Frontal cortex (tissue), 4 donors: ENCODE data around the gene L3MBTL3. TPM values are rescaled to one million over a fixed set of nuclear protein-coding genes. Genes with fewer than 3 reads are reported as not detected.
"Not testable (repeated sequence)": the region's sequence is repeated elsewhere in the genome, so short reads cannot be mapped to it uniquely, and the experiment has no call there.

Experiments
- DNase-seq, 2 donors: peaks; one replicate each; pipeline ENCODE4 v3.0.0; 2012; ENCODE audit warnings: low spot score in 2 of 2
- FAIRE-seq: peaks from 2 replicates; lab custom pipeline; 2012; peaks lifted over from hg19 to GRCh38; lab: Jason Lieb, UNC
- total RNA-seq: library from RNA; depleted of rRNA; stranded (reverse); fragments of >200 nt; gene quantifications from one replicate; pipeline ENCODE4 v1.2.3, GENCODE V29; 2014
- donor health status: control.
- donor health status: control.
- donor health status: control.

Gene L3MBTL3
- total RNA-seq, 1 donor from 2014 or later = 46.1 TPM

DNA sequence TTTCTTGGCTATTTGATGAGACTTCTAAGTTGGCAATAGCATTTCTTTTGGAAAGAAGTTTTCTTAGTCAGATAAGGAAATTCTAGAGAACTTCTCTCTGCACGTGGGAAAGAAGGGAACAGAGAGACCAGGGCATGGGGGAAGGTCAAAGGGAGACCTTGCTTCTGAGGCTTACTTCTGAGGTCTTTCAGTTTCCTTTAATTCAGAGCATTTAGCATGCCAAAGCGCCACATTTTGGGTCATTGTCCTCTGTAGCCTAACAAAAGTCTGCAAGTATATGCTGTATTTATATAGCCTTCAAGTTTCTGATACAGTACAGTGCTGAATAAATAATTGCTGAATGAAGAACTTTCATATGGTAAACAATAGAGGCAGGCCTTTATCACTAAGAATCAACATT lies 108.8 kb downstream of the L3MBTL3 start:
- no peak for FAIRE-seq
- DNase-seq = no peak

DNA sequence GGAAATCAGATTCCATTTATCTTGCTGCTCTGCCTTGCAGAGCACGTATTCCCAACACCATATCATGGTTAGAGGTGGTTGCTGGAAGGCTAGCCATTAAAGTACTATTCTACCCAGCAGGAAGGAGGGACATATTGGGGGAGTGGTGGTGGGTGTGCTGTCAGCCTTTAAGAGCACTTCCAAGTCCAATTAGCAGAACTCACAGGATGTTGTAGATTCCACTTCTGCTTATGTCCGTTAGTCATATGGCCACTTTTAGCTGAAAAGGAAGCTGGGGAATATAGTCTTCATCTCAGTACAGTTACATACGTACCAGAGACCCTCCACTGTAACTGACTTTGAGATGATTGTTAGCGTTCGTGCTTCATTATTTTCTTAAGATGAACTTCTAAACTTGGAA lies 109.9 kb downstream of the L3MBTL3 start:
- no peak for FAIRE-seq
- DNase-seq = no peak

GRCh38 chr6:130129762-130130246 lies 111.4 kb downstream of the L3MBTL3 start:
- DNase-seq = no peak
- no peak for FAIRE-seq

DNA sequence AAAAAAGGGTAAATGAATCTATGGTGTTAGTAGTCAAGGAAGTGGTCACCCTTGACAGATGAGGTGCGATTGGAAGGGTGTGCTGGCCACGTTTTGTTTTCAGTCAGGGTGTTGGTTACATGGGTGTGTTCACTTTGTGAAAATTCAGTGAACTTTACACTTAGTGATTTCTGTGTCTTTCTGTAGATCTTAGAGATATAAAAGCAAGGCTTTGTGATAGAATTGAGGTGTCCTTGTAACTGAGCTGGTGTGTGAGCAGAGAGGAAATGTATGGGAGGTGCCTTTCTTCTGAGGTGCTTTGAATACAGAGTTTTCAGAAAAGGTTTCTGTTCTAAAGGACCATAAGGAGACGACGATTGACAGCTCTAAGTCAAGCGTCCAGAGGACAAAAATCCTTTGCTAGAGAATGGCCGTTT lies 113.9 kb downstream of the L3MBTL3 start:
- DNase-seq (no peak), FAIRE-seq (no peak)

- no peak for DNase-seq
- no peak for FAIRE-seq
These were observed 116.2 kb downstream of the L3MBTL3 start for GRCh38 chr6:130134582-130134981.

GRCh38 chr6:130136798-130137197 lies 118.4 kb downstream of the L3MBTL3 start:
- FAIRE-seq = no peak
- DNase-seq = no peak

DNA sequence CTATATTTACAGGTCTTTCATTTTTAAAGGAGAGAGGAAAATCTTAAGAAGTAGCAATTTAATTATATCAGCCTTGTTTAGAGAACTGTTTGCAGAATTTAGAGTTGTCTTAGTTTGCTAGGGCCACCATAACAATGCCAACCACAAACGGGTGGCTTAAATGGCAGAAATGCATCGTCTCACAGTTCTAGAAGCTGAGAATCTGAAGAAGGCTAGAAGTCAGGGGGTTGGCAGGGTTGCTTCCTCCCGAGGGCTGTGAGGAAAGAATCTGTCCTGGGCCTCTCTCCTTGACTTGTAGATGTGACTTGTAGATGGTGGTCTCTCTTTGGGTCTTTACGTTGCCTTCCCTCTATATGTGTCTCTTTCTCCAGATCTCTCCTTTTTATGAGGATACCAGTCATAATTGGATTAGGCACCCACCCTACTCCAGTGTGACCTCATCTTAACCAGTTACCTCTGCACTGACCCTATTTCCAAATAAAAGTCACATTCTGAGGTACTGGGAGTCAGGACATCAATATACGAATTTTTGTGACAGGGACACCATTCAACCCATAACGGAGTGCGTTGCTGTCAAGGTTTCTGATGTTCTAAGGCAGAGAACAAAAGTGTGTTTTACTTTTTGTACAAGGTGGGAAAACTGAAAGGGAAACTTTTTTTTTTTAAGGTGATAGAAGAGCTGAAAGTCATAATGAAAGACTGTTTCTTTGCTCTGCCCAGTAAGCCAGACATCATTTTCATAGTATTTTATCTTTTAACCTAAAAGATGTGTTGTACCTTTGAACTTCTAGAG lies 119.9 kb downstream of the L3MBTL3 start:
- FAIRE-seq (no peak), DNase-seq (no peak)

DNA sequence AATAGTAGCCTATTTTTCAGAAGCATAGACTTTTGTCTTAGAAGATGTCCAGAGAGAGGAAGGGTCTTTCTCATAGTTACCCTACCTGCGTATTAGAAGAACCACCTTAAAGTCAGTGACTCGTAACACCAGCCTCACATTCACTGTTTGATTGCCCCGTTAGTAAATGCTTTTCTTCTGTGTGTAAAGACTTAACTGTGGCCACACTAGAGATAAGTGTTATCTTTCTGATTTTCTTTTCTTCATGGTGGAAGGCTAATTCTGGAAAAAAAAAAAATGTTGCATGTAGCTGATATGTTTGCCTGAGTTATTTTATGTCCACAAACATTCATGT lies 120.5 kb downstream of the L3MBTL3 start:
- no peak for FAIRE-seq
- DNase-seq = no peak

DNA sequence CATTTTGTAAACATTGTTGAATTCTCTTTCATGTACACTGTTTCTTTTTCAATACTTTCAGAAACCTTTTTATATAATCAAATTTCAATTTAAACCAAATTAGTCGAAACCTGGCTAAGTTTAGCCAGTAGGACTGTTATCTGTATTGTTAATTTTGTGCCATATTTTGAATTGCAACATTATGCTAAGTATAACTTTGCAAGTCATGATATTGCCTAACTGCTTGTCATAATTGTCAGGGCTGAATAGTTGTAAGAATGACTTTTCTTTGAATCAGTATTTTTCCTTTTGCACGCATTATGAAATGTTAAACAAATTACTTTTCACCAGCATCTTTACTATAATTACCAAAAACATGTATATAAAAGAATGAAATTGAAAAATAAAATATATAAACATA lies 121.7 kb downstream of the L3MBTL3 start:
- DNase-seq = no peak
- FAIRE-seq = no peak

GRCh38 chr6:130143709-130144108 lies 125.3 kb downstream of the L3MBTL3 start:
- FAIRE-seq = no peak
- DNase-seq = no peak

DNA sequence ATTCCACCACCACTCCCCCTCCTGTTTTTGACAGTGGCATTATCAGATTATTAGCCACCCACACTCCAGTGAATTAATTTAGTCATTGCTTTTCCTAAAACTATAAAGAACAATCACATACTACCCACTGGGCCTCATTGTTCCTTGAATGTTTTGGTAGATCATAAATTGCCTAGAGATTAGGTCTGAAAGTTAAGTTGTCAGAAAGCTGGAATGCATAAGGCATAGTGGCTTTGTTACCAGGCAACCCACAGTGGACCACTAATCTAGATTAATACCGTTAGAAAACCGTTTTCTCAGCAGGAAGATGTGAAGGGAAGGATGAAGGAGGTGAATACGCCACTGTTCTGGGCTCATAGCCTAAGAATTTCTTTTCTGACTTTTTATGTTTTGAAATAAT lies 128.7 kb downstream of the L3MBTL3 start:
- DNase-seq (no peak), FAIRE-seq (no peak)

DNA sequence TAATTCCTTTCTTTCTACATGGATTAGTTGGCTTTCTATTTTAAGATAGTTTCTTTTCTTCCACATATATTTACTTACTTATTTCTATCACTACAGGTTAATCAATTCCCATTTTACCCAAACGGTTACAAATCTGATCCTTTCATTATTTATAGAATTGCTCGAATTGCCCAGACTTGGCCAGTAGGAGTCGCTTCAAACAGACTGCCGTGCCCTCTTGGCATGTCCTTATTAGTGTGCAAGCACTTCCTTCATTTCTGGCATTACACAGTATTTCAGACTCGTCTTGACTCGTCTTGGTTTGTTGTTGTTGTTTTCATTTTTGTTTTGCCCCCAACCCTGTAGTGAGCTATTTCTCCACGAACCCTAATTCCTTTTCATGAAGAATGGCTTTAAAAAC lies 129.8 kb downstream of the L3MBTL3 start:
- FAIRE-seq (no peak), DNase-seq (no peak)

DNA sequence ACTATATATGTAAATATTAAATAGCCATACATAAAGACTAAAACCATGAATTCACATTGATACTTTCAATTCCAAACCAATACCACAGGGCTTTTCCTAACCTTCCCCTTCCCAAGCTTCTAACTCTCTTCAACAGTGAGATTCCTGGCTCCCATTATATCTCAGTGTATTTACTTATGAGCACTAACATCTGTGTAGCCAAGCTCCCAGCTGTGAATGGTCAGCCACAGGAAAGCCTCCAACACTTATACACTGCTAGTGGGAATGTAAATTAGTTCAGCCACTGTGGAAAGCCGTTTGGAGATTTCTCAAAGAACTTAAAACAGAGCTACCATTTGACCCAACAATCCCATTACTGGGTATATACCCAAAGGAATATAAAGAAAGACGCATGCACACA lies 130.6 kb downstream of the L3MBTL3 start:
- FAIRE-seq, DNase-seq: not testable (repeated sequence)

DNA sequence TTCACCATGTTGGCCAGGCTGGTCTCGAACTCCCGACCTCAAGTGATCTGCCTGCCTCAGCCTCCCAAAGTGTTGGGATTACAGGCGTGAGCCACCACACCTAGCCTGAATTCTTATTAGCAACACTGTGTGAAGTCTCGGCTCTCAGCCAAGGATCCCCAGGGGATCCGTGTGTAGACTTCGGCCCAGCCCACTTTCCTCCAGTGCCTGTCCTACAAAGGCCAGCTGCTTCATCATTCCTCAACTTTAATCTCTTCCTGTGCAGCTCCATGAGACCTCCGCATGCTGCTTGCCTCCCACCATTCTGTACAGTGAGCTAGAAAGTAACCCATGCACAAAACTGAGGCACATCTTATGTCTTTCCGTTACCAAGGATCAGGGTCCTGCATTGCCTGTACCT lies 132.5 kb downstream of the L3MBTL3 start:
- DNase-seq (no peak), FAIRE-seq (no peak)

GRCh38 chr6:130152908-130153510 lies 134.6 kb downstream of the L3MBTL3 start:
- DNase-seq (no peak), FAIRE-seq (no peak)

DNA sequence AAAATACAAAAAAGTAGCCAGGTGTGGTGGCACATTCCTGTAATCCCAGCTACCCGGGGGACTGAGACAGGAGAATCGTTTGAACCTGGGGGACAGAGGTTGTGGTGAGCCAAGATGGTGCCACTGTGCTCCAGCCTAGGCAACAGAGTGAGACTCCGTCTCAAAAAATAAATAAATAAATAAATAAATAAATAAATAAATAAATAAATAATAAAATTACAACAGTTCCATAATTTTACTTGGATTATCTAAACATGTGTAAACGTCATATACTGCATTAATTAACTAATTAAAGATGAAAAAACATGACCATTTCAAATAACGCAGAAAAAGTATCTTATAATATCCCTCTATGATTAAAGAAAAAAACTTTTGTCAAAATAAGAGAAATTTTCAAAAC lies 138.5 kb downstream of the L3MBTL3 start:
- no peak for DNase-seq

GRCh38 chr6:130158056-130158455 lies 139.7 kb downstream of the L3MBTL3 start:
- DNase-seq (no peak), FAIRE-seq (peak; percentile 3)

More for the DNA sequence above, 138.5 kb downstream of the L3MBTL3 start:
- FAIRE-seq = no peak

DNA sequence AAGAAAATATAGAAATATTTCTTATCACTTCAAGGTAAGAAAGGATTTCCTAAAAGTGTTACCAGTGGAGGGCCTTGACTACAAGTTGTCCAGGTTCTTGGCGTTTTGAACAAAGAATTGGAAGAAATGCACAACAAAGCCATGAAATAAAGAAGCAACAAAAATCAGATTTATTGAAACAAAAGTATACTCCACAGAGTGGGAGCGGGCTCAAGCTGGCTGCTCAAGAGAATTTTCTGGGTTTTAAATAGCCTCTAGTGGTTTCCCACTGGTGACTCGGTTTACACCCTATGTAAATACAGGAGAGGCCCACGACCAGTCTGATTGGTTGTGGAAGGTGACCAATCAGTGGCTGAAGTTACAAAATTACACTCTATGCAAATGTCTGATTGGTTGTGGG lies 140.2 kb downstream of the L3MBTL3 start:
- FAIRE-seq = no peak

DNA sequence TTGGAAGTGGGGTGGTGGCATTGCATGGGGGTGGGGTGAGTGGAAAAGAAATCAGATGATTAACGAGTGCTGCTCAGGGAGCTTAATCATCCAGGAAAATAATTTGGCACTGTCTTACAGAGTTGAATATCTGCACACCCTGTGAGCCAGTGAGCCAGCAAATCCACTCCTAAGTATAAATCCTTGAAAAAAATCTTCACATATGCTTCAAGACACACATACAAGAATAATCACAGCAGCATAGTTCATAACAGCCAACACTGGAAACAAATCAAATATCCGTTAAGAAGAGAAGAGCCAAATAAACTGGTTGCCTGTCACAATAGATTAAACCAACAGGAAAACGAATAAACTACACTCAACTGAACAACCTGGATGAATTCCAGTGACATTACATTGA lies 141.6 kb downstream of the L3MBTL3 start:
- no peak for FAIRE-seq
- no peak for DNase-seq

More for the DNA sequence above, 140.2 kb downstream of the L3MBTL3 start:
- DNase-seq = no peak

DNA sequence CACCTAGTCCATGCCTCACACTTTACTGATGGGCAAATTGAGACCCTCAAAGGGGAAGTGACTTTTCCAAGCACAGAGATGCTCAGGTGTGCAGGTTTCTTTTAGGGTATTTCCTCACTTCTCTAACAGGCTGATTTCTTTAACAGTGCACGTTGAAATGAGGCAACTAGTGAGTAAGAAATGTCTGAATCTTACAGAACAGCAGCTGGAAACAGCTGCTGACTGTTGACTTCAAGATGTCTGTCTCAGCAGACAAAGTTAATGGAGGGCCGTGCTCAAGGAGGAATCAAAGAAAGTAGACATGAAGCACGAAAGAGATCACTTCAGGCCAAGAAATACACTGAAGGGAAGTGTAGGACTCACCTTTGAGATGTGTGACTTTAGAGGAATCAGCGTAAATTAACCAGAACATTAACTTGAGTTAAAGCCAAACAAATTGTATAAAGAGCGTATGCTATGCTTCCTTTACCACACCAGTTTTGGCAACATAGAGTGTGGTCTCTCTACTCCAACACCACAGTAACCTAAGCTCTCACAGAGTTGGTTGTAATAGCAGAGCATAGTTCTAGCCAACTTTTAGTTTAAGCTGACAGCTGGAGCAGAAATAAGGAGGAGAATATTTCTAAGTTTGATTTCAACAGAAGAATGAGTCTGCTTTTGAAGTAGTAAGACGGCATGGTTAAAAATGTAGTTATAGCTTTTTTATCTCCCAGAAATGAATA lies 143.5 kb downstream of the L3MBTL3 start:
- no peak for DNase-seq
- FAIRE-seq = no peak

GRCh38 chr6:130162421-130162820 lies 144.0 kb downstream of the L3MBTL3 start:
- FAIRE-seq = no peak
- DNase-seq = no peak
